GM21619 (cell line): Measurements from ENCODE around the gene MPRIP.

Experiments used
- ATAC-seq: cut with Tn5 transposase; IDR thresholded peaks from one replicate; pipeline ENCODE4 v1.9.1; 2021; ENCODE audit not compliant: unreplicated experiment

The MPRIP gene

GRCh38 chr17:17107281-17107680, 65.0 kb downstream of the MPRIP start:
- no peak for ATAC-seq

GRCh38 chr17:17107891-17108431, 65.7 kb downstream of the MPRIP start:
- ATAC-seq: no peak

GRCh38 chr17:17108451-17109049, 66.3 kb downstream of the MPRIP start:
- no peak for ATAC-seq

- no peak for ATAC-seq
Measured at GRCh38 chr17:17109256-17109655, 67.0 kb downstream of the MPRIP start.

- no peak for ATAC-seq
Measured at GRCh38 chr17:17109907-17110306, 67.7 kb downstream of the MPRIP start.

GRCh38 chr17:17110520-17110919, 68.3 kb downstream of the MPRIP start:
- ATAC-seq: no peak

GRCh38 chr17:17111401-17112393, 69.4 kb downstream of the MPRIP start:
- ATAC-seq: no peak

GRCh38 chr17:17112628-17113200, 70.5 kb downstream of the MPRIP start:
- ATAC-seq: no peak

GRCh38 chr17:17114592-17115225, 72.5 kb downstream of the MPRIP start:
- ATAC-seq: no peak

GRCh38 chr17:17115620-17116019, 73.4 kb downstream of the MPRIP start:
- no peak for ATAC-seq

GRCh38 chr17:17116406-17116805, 74.1 kb downstream of the MPRIP start:
- no peak for ATAC-seq

- ATAC-seq: no peak
Measured at GRCh38 chr17:17117923-17118322, 75.7 kb downstream of the MPRIP start.

GRCh38 chr17:17118399-17118798, 76.1 kb downstream of the MPRIP start:
- ATAC-seq: no peak

GRCh38 chr17:17119106-17119505, 76.8 kb downstream of the MPRIP start:
- no peak for ATAC-seq

- ATAC-seq: no peak
Measured at GRCh38 chr17:17119533-17119932, 77.3 kb downstream of the MPRIP start.

GRCh38 chr17:17120294-17120693, 78.0 kb downstream of the MPRIP start:
- ATAC-seq: no peak

- ATAC-seq: no peak
Measured at GRCh38 chr17:17120701-17121100, 78.4 kb downstream of the MPRIP start.

- ATAC-seq: no peak
Measured at GRCh38 chr17:17121162-17121561, 78.9 kb downstream of the MPRIP start.

- ATAC-seq: no peak
Measured at GRCh38 chr17:17122781-17123483, 80.7 kb downstream of the MPRIP start.

GRCh38 chr17:17124341-17124740, 82.1 kb downstream of the MPRIP start:
- no peak for ATAC-seq
